ENCODE measurements around the gene C1QTNF6. TPM values are rescaled to one million over a fixed set of nuclear protein-coding genes. Genes with fewer than 3 reads are reported as not detected.

The C1QTNF6 gene
- total RNA-seq, 3 donors from 2014 or later = 8.9 to 22.5 (median 13.3) TPM

- H3K9me3 ChIP-seq = no peaks in the 10 kb centered on the region
- DNase-seq (peak in 1 of 3 donors; percentile 58), ATAC-seq (peak; percentile 41)
- H3K4me3 ChIP-seq = no peak overlapping the region
- intact Hi-C loops (cut with DNase I, micrococcal nuclease) = no loop called here
- peaks cover 13% of the 10 kb centered on the region for H3K4me1 ChIP-seq (ENCODE audit: low read depth)
- no peak for TF ChIP-seq CTCF (IDR thresholded peaks at IDR 0.05)
- H3K36me3 ChIP-seq (ENCODE audit: low read depth) = no peaks in the 10 kb centered on the region
These were observed 41.2 kb upstream of the C1QTNF6 start for GRCh38 chr22:37229012-37229804.

- Histone ChIP-seq H3K4me3 (no peak overlapping the region), H3K9me3 (no peaks in the 10 kb centered on the region), H3K4me1 (ENCODE audit: low read depth) (peaks cover 13% of the 10 kb centered on the region), H3K36me3 (ENCODE audit: low read depth) (no peaks in the 10 kb centered on the region)
- ATAC-seq = peak; percentile 34
- intact Hi-C loops (cut with DNase I, micrococcal nuclease) = no loop called here
- peak in 1 of 3 donors; percentile 73 for DNase-seq
- TF ChIP-seq CTCF (IDR thresholded peaks at IDR 0.05) = no peak
These were observed 40.3 kb upstream of the C1QTNF6 start for GRCh38 chr22:37228106-37229011.

GRCh38 chr22:37226514-37226913, 38.5 kb upstream of the C1QTNF6 start:
- ATAC-seq (no peak), DNase-seq (no peak)
- TF ChIP-seq CTCF (IDR thresholded peaks at IDR 0.05) = no peak
- Histone ChIP-seq H3K4me3 (no peak overlapping the region), H3K4me1 (ENCODE audit: low read depth) (peaks cover 13% of the 10 kb centered on the region), H3K36me3 (ENCODE audit: low read depth) (no peaks in the 10 kb centered on the region), H3K9me3 (no peaks in the 10 kb centered on the region)
- intact Hi-C loops (cut with DNase I, micrococcal nuclease) = no loop called here

- Histone ChIP-seq H3K4me3 (no peak overlapping the region), H3K36me3 (ENCODE audit: low read depth) (no peaks in the 10 kb centered on the region), H3K9me3 (no peaks in the 10 kb centered on the region), H3K4me1 (ENCODE audit: low read depth) (peaks cover 12% of the 10 kb centered on the region)
- DNase-seq (no peak), ATAC-seq (no peak)
- intact Hi-C loops (cut with DNase I, micrococcal nuclease) = no loop called here
- no peak for TF ChIP-seq CTCF (IDR thresholded peaks at IDR 0.05)
These were observed 38.0 kb upstream of the C1QTNF6 start for GRCh38 chr22:37226087-37226486.

GRCh38 chr22:37225481-37225880, 37.4 kb upstream of the C1QTNF6 start:
- peaks cover 11% of the 10 kb centered on the region for H3K4me1 ChIP-seq (ENCODE audit: low read depth)
- DNase-seq = no peak
- no peak for ATAC-seq
- intact Hi-C loops (cut with DNase I, micrococcal nuclease) = no loop called here
- H3K36me3 ChIP-seq (ENCODE audit: low read depth) = no peaks in the 10 kb centered on the region
- H3K4me3 ChIP-seq = no peak overlapping the region
- H3K9me3 ChIP-seq = no peaks in the 10 kb centered on the region
- no peak for TF ChIP-seq CTCF (IDR thresholded peaks at IDR 0.05)

All from mucosa of descending colon (tissue), 3 donors.